KOPT-K1 (cell line): ENCODE data around the gene TNMD.
"Not testable (repeated sequence)": the region's sequence is repeated elsewhere in the genome, so short reads cannot be mapped to it uniquely, and the experiment has no call there.

Experiments used
- H3K27ac ChIP-seq: fragments of 200-600 bp; sonication (generic); 2 replicates; pipeline ENCODE4 v1.5.1; 2016; ENCODE audit warnings: antibody characterized with exemption, mild to moderate bottlenecking, low read depth, low read length; ENCODE audit not compliant: poor library complexity, severe bottlenecking
- H3K36me3 ChIP-seq: fragments of 200-600 bp; sonication (generic); 2 replicates; pipeline ENCODE4 v1.5.1; 2017; ENCODE audit warnings: antibody characterized with exemption, mild to moderate bottlenecking, low read length, moderate library complexity; ENCODE audit not compliant: insufficient read depth
- H3K9me3 ChIP-seq: fragments of 200-600 bp; sonication (generic); 2 replicates; pipeline ENCODE4 v1.5.1; 2017; ENCODE audit warnings: antibody characterized with exemption, low read length, mild to moderate bottlenecking; ENCODE audit not compliant: insufficient read depth, poor library complexity, severe bottlenecking

TNMD gene

GRCh38 chrX:100584611-100585010 lies at the start of gene TNMD:
TNMD (plus strand) TSS chrX:100584936; CDS start chrX:100585019, 83 bp downstream.
- H3K9me3 ChIP-seq = no peaks in the 10 kb centered on the region
- H3K27ac ChIP-seq = no peak within 1 kb of the TSS
- H3K36me3 ChIP-seq = no peaks in the 10 kb centered on the region

- not testable (repeated sequence) for H3K9me3 ChIP-seq, H3K36me3 ChIP-seq, H3K27ac ChIP-seq
These were observed 19.2 kb upstream of the TNMD start for GRCh38 chrX:100565534-100565933.

GRCh38 chrX:100586747-100587146 lies 2.0 kb downstream of the TNMD start:
- Histone ChIP-seq H3K27ac (no peak overlapping the region), H3K36me3 (no peaks in the 10 kb centered on the region), H3K9me3 (no peaks in the 10 kb centered on the region)

GRCh38 chrX:100587861-100588260 lies 3.1 kb downstream of the TNMD start:
- no peaks in the 10 kb centered on the region for H3K9me3 ChIP-seq
- no peaks in the 10 kb centered on the region for H3K36me3 ChIP-seq
- no peak overlapping the region for H3K27ac ChIP-seq

GRCh38 chrX:100591256-100592051 lies 6.7 kb downstream of the TNMD start:
- Histone ChIP-seq H3K27ac (no peak overlapping the region), H3K9me3 (no peaks in the 10 kb centered on the region), H3K36me3 (no peaks in the 10 kb centered on the region)

GRCh38 chrX:100593126-100593525 lies 8.4 kb downstream of the TNMD start:
- Histone ChIP-seq H3K9me3 (no peaks in the 10 kb centered on the region), H3K36me3 (no peaks in the 10 kb centered on the region), H3K27ac (no peak overlapping the region)

GRCh38 chrX:100593581-100593980 lies 8.8 kb downstream of the TNMD start:
- Histone ChIP-seq H3K9me3 (no peaks in the 10 kb centered on the region), H3K36me3 (no peaks in the 10 kb centered on the region), H3K27ac (no peak overlapping the region)

GRCh38 chrX:100596601-100597000 lies 11.9 kb downstream of the TNMD start:
- Histone ChIP-seq H3K9me3 (no peaks in the 10 kb centered on the region), H3K27ac (no peak overlapping the region), H3K36me3 (no peaks in the 10 kb centered on the region)

GRCh38 chrX:100599456-100599855 lies 14.7 kb downstream of the TNMD start:
- Histone ChIP-seq H3K36me3 (no peaks in the 10 kb centered on the region), H3K27ac (no peak overlapping the region), H3K9me3 (no peaks in the 10 kb centered on the region)

GRCh38 chrX:100600340-100600739 lies 15.6 kb downstream of the TNMD start:
- H3K27ac ChIP-seq = no peak overlapping the region
- H3K36me3 ChIP-seq = no peaks in the 10 kb centered on the region
- H3K9me3 ChIP-seq = no peaks in the 10 kb centered on the region

GRCh38 chrX:100600758-100601157 lies 16.0 kb downstream of the TNMD start:
- Histone ChIP-seq H3K9me3 (no peaks in the 10 kb centered on the region), H3K27ac (no peak overlapping the region), H3K36me3 (no peaks in the 10 kb centered on the region)

- Histone ChIP-seq H3K36me3 (no peaks in the 10 kb centered on the region), H3K27ac (no peak overlapping the region), H3K9me3 (no peaks in the 10 kb centered on the region)
These were observed 22.0 kb downstream of the TNMD start for GRCh38 chrX:100606753-100607152.

GRCh38 chrX:100609591-100609990 lies 24.9 kb downstream of the TNMD start:
- H3K9me3 ChIP-seq = no peaks in the 10 kb centered on the region
- H3K27ac ChIP-seq = no peak overlapping the region
- H3K36me3 ChIP-seq = no peaks in the 10 kb centered on the region

GRCh38 chrX:100611951-100612350 lies 27.2 kb downstream of the TNMD start:
- H3K27ac ChIP-seq = no peak overlapping the region
- no peaks in the 10 kb centered on the region for H3K36me3 ChIP-seq
- H3K9me3 ChIP-seq = no peaks in the 10 kb centered on the region

GRCh38 chrX:100615005-100615404 lies 30.3 kb downstream of the TNMD start:
- H3K9me3 ChIP-seq = no peaks in the 10 kb centered on the region
- H3K36me3 ChIP-seq = no peaks in the 10 kb centered on the region
- H3K27ac ChIP-seq = no peak overlapping the region

GRCh38 chrX:100623001-100623400 lies 38.3 kb downstream of the TNMD start:
- Histone ChIP-seq H3K27ac (no peak overlapping the region), H3K36me3 (no peaks in the 10 kb centered on the region), H3K9me3 (no peaks in the 10 kb centered on the region)
